HG03045 (cell line): ENCODE data around the gene TLE5.

ENCODE experiments used
- ATAC-seq: cut with Tn5 transposase; IDR thresholded peaks from one replicate; pipeline ENCODE4 v1.9.1; 2021; ENCODE audit warnings: mild to moderate bottlenecking, moderate library complexity; ENCODE audit not compliant: unreplicated experiment

TLE5 gene

DNA sequence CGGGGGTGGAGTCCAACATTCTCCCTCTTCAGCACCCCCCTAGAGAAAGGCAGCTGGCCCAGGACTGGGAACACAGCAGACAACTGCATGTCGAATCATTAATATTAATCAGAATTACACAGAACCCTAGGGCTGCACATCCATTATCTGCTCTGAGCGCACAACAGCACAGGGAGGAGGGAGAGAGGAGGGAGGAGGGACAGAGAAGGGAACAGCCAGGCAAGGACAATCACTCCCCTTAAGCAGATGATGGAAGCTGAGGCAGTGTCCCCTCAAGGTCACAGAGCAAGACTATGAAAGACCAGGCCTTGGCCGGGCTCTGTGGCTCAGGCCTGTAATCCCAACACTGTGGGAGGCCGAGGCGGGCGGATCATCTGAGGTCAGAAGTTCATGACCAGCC is 59.2 kb downstream of the TLE5 start:
- ATAC-seq: no peak
